B cell (primary cell): Measurements from ENCODE around the gene RRP15.

Experiments
- CTCF ChIP-seq: fragments of 200-600 bp; IDR thresholded peaks from one replicate; pipeline ENCODE4 v1.8.0; 2022; ENCODE audit warnings: antibody characterized with exemption, mild to moderate bottlenecking
- EZH2 ChIP-seq: IDR thresholded peaks from 2 replicates; pipeline ENCODE4 v1.6.1; 2012; ENCODE audit warnings: borderline replicate concordance, low read depth, mild to moderate bottlenecking, moderate library complexity, low read length; ENCODE audit not compliant: insufficient read depth, poor library complexity, severe bottlenecking

- no peak for TF ChIP-seq CTCF
- TF ChIP-seq EZH2: no peak
Observed at GRCh38 chr1:218315638-218316037, 30.5 kb downstream of the RRP15 start.
